ENCODE data around the gene VCL.

Gene VCL

GRCh38 chr10:73989594-73990150, 8.2 kb upstream of the VCL start:
- DNase-seq (ENCODE audit: low spot score) = no peak
- TF ChIP-seq, protein P1, sequence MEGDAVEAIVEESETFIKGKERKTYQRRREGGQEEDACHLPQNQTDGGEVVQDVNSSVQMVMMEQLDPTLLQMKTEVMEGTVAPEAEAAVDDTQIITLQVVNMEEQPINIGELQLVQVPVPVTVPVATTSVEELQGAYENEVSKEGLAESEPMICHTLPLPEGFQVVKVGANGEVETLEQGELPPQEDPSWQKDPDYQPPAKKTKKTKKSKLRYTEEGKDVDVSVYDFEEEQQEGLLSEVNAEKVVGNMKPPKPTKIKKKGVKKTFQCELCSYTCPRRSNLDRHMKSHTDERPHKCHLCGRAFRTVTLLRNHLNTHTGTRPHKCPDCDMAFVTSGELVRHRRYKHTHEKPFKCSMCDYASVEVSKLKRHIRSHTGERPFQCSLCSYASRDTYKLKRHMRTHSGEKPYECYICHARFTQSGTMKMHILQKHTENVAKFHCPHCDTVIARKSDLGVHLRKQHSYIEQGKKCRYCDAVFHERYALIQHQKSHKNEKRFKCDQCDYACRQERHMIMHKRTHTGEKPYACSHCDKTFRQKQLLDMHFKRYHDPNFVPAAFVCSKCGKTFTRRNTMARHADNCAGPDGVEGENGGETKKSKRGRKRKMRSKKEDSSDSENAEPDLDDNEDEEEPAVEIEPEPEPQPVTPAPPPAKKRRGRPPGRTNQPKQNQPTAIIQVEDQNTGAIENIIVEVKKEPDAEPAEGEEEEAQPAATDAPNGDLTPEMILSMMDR (IDR thresholded peaks at IDR 0.05; ENCODE audit: extremely low read depth, missing control alignments) = no peak

- DNase-seq (ENCODE audit: low spot score) = no peak
- TF ChIP-seq, protein P1 (IDR thresholded peaks at IDR 0.05; ENCODE audit: extremely low read depth, missing control alignments) = no peak
Observed at GRCh38 chr10:73991203-73991883, 6.6 kb upstream of the VCL start.

DNA sequence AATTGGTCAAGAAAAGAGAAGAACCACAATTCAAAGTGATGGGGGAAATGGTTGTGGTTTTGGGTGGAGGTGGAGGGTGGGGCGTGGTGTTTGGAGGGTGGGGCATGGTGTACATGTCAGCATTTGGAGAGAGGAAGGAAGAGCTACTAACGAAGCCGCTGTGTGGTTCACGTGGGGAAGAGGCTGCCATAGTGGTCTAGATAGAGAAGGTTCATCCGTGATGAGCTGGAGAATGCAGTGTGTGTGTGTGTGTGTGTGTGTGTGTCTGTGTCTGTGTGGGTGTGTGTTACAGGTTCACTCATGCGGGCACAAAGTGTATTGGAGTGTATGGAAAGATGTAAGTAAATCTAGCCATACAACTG, 6.1 kb upstream of the VCL start:
- DNase-seq (ENCODE audit: low spot score) = peak; percentile 68

GRCh38 chr10:73992899-73993788, 4.8 kb upstream of the VCL start:
- TF ChIP-seq, protein P1 (IDR thresholded peaks at IDR 0.05; ENCODE audit: extremely low read depth, missing control alignments) = no peak
- DNase-seq (ENCODE audit: low spot score) = no peak

More for the DNA sequence above, 6.1 kb upstream of the VCL start:
- TF ChIP-seq, protein P1 (IDR thresholded peaks at IDR 0.05; ENCODE audit: extremely low read depth, missing control alignments) = no peak

DNA sequence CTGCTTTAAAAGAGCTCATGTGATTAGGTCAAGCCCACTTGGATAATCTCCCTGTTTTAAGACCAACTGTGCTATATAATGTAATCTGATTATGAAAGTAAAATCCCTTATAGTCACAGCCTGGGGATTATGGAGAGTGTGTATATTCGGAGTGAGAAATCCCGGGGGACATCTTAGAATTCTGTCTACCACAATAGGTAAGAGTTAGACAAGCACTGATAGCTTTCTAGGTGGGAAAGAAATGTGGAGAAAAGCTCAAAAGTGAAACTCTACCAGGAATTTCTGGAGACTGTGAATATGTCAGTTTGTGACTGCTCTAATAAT, 2.9 kb upstream of the VCL start:
- TF ChIP-seq, protein P1 (IDR thresholded peaks at IDR 0.05; ENCODE audit: extremely low read depth, missing control alignments) = no peak

GRCh38 chr10:73997461-73997786, 492 bp upstream of the VCL start:
- no peak for DNase-seq (ENCODE audit: low spot score)

More for the DNA sequence above, 2.9 kb upstream of the VCL start:
- DNase-seq (ENCODE audit: low spot score) = no peak

DNA sequence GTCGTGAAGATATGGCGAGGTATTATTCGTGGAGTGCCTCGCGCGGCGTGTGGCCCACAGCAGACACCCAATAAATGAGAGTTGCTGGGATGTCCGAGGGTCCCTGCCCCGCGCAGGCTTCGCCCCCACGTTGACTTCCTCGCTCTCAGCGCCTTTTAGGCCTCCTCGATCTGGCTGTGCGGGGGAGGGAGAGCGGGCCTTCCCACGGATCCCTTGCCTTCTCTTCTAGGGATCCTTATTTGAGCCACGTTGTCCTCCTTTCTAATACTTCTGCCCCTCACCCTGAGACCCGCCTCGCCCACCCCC, 660 bp downstream of the VCL start:
- DNase-seq (ENCODE audit: low spot score) = peak; percentile 23
- TF ChIP-seq, protein P1 (IDR thresholded peaks at IDR 0.05; ENCODE audit: extremely low read depth, missing control alignments) = no peak

More at GRCh38 chr10:73997461-73997786, 492 bp upstream of the VCL start:
- TF ChIP-seq, protein P1 (IDR thresholded peaks at IDR 0.05; ENCODE audit: extremely low read depth, missing control alignments) = no peak
